Testis (tissue), 3 donors: ENCODE data around the gene COL6A1. TPM values are rescaled to one million over a fixed set of nuclear protein-coding genes. Genes with fewer than 3 reads are reported as not detected.
"Not testable (repeated sequence)": the region's sequence is repeated elsewhere in the genome, so short reads cannot be mapped to it uniquely, and the experiment has no call there.

Experiments used
- DNase-seq: peaks from one replicate; pipeline ENCODE4 v3.0.0-alpha.2; 2019
- H3K27ac ChIP-seq, 2 donors: fragments of 200-600 bp; sonication (generic); one replicate each; pipeline ENCODE4 v1.5.1; 2019
- H3K27me3 ChIP-seq: fragments of 200-600 bp; sonication (generic); one replicate; pipeline ENCODE4 v1.5.1; 2019
- H3K36me3 ChIP-seq: fragments of 200-600 bp; sonication (generic); one replicate; pipeline ENCODE4 v1.5.1; 2017; ENCODE audit warnings: low read depth; ENCODE audit errors: missing control alignments
- H3K4me1 ChIP-seq: fragments of 200-600 bp; sonication (generic); one replicate; pipeline ENCODE4 v1.5.1; 2019
- H3K4me3 ChIP-seq, 2 donors: fragments of 200-600 bp; sonication (generic); one replicate each; pipeline ENCODE4 v1.5.1; 2017 to 2019
- H3K9me3 ChIP-seq: fragments of 200-600 bp; sonication (generic); one replicate; pipeline ENCODE4 v1.5.1; 2017
- CTCF ChIP-seq, 3 experiments: fragments of 450-650 bp in 2 of 3; fragments of 200-600 bp in 1 of 3; sonication (generic) in 1 of 3; IDR thresholded peaks; one replicate each; pipeline ENCODE4 v1.5.1; 2016 to 2019; ENCODE audit warnings: antibody characterized with exemption in 3 of 3, mild to moderate bottlenecking in 2 of 3, moderate library complexity in 1 of 3
- POLR2A ChIP-seq: fragments of 450-650 bp; IDR thresholded peaks from one replicate; pipeline ENCODE4 v1.6.1; 2017; ENCODE audit warnings: antibody characterized with exemption, mild to moderate bottlenecking, moderate library complexity
- WGBS, 2 donors: methylation state at CpG; one replicate each; pipeline ENCODE4 v1.1.5; 2018; 5-methylcytosine and 5-hydroxymethylcytosine counted together
- intact Hi-C: fragments of 100-400 bp; cut with DNase I; formaldehyde crosslinking; loops from one replicate; pipeline ENCODE4 v1.15.1; 2023; ENCODE audit warnings: low total_unique reads
- polyA plus RNA-seq: library from polyadenylated mRNA; stranded (reverse); fragments of 350-450 nt; fragmentation: Illumina TruSeq; extraction: RNeasy Lipid Tissue Mini Kit (QIAGEN cat#74804); gene quantifications from one replicate; pipeline ENCODE4 v1.2.3, GENCODE V29; 2014; ENCODE audit warnings: low read depth, low replicate concordance; ENCODE audit not compliant: insufficient read depth
- total RNA-seq, 2 donors: library from RNA; depleted of rRNA; stranded (reverse); fragments of >200 nt; gene quantifications; one replicate each; pipeline ENCODE4 v1.2.3, GENCODE V29; 2016

COL6A1 gene
- total and polyA plus RNA-seq, 3 donors from 2014 or later = 166 to 197 (median 178) TPM

GRCh38 chr21:46046471-46046870 is 64.9 kb downstream of the COL6A1 start:
- 86 to 93% methylated on average over 9 to 12 of the region's 12 CpGs for WGBS, 2 donors
- H3K9me3 ChIP-seq = no peaks in the 10 kb centered on the region
- H3K27me3 ChIP-seq = no peaks in the 10 kb centered on the region
- H3K4me3 ChIP-seq = no peak overlapping the region
- no peak overlapping the region for H3K27ac ChIP-seq
- H3K36me3 ChIP-seq = no peaks in the 10 kb centered on the region
- H3K4me1 ChIP-seq = peaks cover 13% of the 10 kb centered on the region
- DNase-seq = peak; percentile 12
- intact Hi-C loops = no loop called here
- no peak for TF ChIP-seq CTCF (IDR thresholded peaks at IDR 0.05)

GRCh38 chr21:46046906-46047305 is 65.3 kb downstream of the COL6A1 start:
- intact Hi-C loops, H3K4me3 ChIP-seq, H3K27ac ChIP-seq, H3K36me3 ChIP-seq, H3K9me3 ChIP-seq, H3K27me3 ChIP-seq, DNase-seq: not testable (repeated sequence)
- H3K4me1 ChIP-seq = peaks cover 13% of the 10 kb centered on the region
- 91 to 97% methylated on average over 12 of the region's 12 CpGs for WGBS, 2 donors

- Histone ChIP-seq H3K36me3 (no peaks in the 10 kb centered on the region), H3K27ac (peak overlapping the region; percentile 65 to 88), H3K4me3 (no peak overlapping the region), H3K27me3 (no peaks in the 10 kb centered on the region), H3K9me3 (no peaks in the 10 kb centered on the region), H3K4me1 (peaks cover 13% of the 10 kb centered on the region)
- intact Hi-C loops = no loop called here
- DNase-seq = peak; percentile 88
- WGBS, 2 donors = 55 to 65% methylated on average over 19 to 27 of the region's 27 CpGs
- TF ChIP-seq POLR2A (no peak), CTCF (IDR thresholded peaks at IDR 0.05) (no peak)
Observed at GRCh38 chr21:46048926-46049889, 67.6 kb downstream of the COL6A1 start.

- intact Hi-C loops = no loop called here
- peaks cover 14% of the 10 kb centered on the region for H3K4me1 ChIP-seq
- WGBS, 2 donors = 90 to 94% methylated on average over 23 to 33 of the region's 33 CpGs
- H3K36me3 ChIP-seq = no peaks in the 10 kb centered on the region
- TF ChIP-seq CTCF (IDR thresholded peaks at IDR 0.05) (no peak), POLR2A (no peak)
- H3K9me3 ChIP-seq = no peaks in the 10 kb centered on the region
- DNase-seq = peak; percentile 15
- no peak overlapping the region for H3K4me3 ChIP-seq
- H3K27ac ChIP-seq = peak overlapping the region; percentile 65 to 88
- no peaks in the 10 kb centered on the region for H3K27me3 ChIP-seq
Observed at GRCh38 chr21:46049890-46050667, 68.5 kb downstream of the COL6A1 start.

GRCh38 chr21:46050668-46051378 is 69.3 kb downstream of the COL6A1 start:
- Histone ChIP-seq H3K9me3 (no peaks in the 10 kb centered on the region), H3K4me3 (no peak overlapping the region), H3K36me3 (no peaks in the 10 kb centered on the region), H3K4me1 (peaks cover 22% of the 10 kb centered on the region), H3K27ac (no peak overlapping the region), H3K27me3 (no peaks in the 10 kb centered on the region)
- 92 to 94% methylated on average over 7 to 22 of the region's 22 CpGs for WGBS, 2 donors
- no peak for DNase-seq
- intact Hi-C loops = no loop called here
- TF ChIP-seq CTCF (IDR thresholded peaks at IDR 0.05) (no peak), POLR2A (no peak)
